ENCODE data around the gene CDC14A.
A peak's percentile ranks its signal among the peaks of the same experiment; 100 is the strongest.

Gene CDC14A

DNA sequence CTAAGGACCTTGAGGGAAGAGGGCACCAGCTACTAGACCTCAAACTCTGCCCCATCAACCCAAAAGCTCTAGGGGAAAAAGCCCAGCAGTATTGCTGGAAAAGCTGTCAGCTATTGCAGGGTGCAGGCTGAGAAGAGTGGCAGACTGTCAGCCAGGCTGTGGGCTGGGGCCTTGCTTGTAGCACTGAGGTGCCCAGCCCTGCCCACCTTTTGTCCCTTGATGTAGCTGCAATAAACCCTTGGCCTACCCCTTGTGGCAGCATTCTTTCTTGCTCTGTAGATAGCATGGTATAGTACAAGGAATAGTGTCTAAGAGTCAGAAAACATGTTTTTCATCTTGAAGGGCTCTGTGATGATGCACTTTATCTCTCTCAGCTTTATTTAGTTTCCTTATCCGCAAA lies 39.4 kb downstream of the CDC14A start:
- H3K36me3 Mint-ChIP-seq (ENCODE audit: low read depth): peaks cover 27% of the 10 kb centered on the region
- no peak overlapping the region for H3K4me3 Mint-ChIP-seq
- H3K27ac Mint-ChIP-seq: no peak overlapping the region
- TF ChIP-seq, protein P1, sequence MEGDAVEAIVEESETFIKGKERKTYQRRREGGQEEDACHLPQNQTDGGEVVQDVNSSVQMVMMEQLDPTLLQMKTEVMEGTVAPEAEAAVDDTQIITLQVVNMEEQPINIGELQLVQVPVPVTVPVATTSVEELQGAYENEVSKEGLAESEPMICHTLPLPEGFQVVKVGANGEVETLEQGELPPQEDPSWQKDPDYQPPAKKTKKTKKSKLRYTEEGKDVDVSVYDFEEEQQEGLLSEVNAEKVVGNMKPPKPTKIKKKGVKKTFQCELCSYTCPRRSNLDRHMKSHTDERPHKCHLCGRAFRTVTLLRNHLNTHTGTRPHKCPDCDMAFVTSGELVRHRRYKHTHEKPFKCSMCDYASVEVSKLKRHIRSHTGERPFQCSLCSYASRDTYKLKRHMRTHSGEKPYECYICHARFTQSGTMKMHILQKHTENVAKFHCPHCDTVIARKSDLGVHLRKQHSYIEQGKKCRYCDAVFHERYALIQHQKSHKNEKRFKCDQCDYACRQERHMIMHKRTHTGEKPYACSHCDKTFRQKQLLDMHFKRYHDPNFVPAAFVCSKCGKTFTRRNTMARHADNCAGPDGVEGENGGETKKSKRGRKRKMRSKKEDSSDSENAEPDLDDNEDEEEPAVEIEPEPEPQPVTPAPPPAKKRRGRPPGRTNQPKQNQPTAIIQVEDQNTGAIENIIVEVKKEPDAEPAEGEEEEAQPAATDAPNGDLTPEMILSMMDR (IDR thresholded peaks at IDR 0.05; ENCODE audit: unreplicated experiment in 3 of 3): no peak
- no peaks in the 10 kb centered on the region for H3K9me3 Mint-ChIP-seq
- H3K27me3 Mint-ChIP-seq (ENCODE audit: low read depth): no peaks in the 10 kb centered on the region
- H3K4me1 Mint-ChIP-seq: peaks cover 22% of the 10 kb centered on the region

DNA sequence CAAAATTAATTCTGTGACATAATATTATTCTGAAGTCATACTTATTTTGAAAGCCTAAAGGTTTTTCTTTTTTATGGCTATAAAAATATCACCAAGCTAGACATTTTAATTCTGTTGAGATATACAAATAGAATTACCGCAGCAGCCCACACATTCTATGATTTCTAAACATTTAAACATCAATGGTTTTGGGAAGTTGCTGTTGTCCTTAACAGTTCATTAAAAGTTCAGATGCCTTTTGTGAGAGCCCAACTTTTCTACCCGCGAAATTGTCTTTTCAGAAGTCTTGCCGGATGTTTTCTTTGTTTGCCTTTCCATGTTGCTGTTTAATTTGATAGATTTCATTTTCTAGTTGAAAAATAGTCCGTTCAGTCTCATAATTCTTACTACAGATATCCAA lies 40.5 kb downstream of the CDC14A start:
- Mint-ChIP-seq H3K27me3 (ENCODE audit: low read depth) (no peaks in the 10 kb centered on the region), H3K4me3 (peak overlapping the region in 1 of 3 experiments; percentile 3), H3K4me1 (peaks cover 11% of the 10 kb centered on the region), H3K9me3 (no peaks in the 10 kb centered on the region), H3K27ac (peak overlapping the region; percentile 82 to 94 (median 91)), H3K36me3 (ENCODE audit: low read depth) (peaks cover 27% of the 10 kb centered on the region)
- TF ChIP-seq, protein P1 (IDR thresholded peaks at IDR 0.05; ENCODE audit: unreplicated experiment in 3 of 3): no peak

DNA sequence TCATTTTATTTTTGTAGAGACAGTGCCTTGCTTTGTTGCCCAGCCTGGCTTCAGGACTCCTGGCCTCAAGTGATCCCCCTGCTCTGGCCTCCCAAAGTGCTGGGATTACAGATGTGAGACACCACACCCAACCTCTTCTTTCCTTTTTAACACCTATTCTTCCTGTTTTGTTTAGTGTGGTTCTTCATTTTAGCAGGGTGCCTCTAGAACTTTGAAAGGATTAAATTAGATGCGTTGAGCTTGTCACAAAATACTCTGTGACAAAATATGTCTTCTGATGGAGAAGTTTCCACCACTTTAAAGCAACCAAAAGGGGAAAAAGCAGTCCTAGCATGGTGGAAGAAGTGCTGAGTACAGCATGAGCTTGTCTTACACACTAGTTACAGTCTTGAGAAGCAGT lies 42.0 kb downstream of the CDC14A start:
- peak overlapping the region in 1 of 3 experiments; percentile 8 for H3K27ac Mint-ChIP-seq
- H3K4me3 Mint-ChIP-seq: no peak overlapping the region
- H3K27me3 Mint-ChIP-seq (ENCODE audit: low read depth): no peaks in the 10 kb centered on the region
- H3K4me1 Mint-ChIP-seq: peaks cover 7% of the 10 kb centered on the region
- TF ChIP-seq, protein P1 (IDR thresholded peaks at IDR 0.05; ENCODE audit: unreplicated experiment in 3 of 3): no peak
- no peaks in the 10 kb centered on the region for H3K9me3 Mint-ChIP-seq
- H3K36me3 Mint-ChIP-seq (ENCODE audit: low read depth): peaks cover 27% of the 10 kb centered on the region

DNA sequence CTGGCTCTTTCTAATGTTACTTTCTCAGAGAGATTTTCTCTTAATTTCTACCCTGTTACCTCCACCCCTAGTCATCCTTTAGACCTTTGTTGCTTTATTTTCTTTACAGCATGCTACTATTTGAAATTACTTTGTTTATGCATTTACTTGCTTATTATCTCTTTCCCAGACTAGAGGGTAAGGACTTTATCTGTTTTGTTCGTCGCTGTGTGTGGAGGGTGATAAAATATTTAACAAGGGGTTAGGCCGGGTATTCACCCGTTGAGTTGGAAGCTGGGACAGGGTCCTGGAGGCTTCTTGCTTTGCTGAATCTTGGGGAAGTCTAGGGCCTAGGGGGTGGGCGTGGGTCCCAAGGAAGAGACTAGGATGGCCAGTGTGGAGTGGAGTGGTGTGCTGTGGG lies 43.6 kb downstream of the CDC14A start:
- Mint-ChIP-seq H3K27ac (peak overlapping the region in 1 of 3 experiments; percentile 30), H3K4me3 (no peak overlapping the region), H3K36me3 (ENCODE audit: low read depth) (peaks cover 24% of the 10 kb centered on the region), H3K4me1 (peaks cover 7% of the 10 kb centered on the region), H3K9me3 (no peaks in the 10 kb centered on the region), H3K27me3 (ENCODE audit: low read depth) (no peaks in the 10 kb centered on the region)
- TF ChIP-seq, protein P1 (IDR thresholded peaks at IDR 0.05; ENCODE audit: unreplicated experiment in 3 of 3): no peak

DNA sequence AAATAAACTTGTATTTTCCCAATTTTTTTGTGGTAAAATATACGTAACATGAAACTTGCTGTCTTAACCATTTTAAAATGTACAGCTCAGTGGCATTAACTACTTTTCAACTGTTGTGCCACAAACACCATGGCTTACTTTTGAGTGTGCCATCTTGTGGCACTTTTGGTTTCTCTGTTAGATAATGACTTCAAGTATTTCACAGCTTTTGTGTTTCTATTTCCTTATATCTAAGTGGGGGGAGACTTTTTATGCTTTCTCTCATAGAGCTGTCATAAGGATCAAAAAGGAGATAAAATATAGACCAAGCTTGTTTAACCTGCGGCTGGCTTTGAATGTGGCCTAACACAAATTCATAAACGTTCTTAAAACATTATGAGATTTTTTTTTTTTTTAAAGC lies 44.3 kb downstream of the CDC14A start:
- Mint-ChIP-seq H3K9me3 (no peaks in the 10 kb centered on the region), H3K27ac (no peak overlapping the region), H3K4me1 (peaks cover 7% of the 10 kb centered on the region), H3K4me3 (no peak overlapping the region), H3K36me3 (ENCODE audit: low read depth) (peaks cover 21% of the 10 kb centered on the region), H3K27me3 (ENCODE audit: low read depth) (no peaks in the 10 kb centered on the region)
- TF ChIP-seq, protein P1 (IDR thresholded peaks at IDR 0.05; ENCODE audit: unreplicated experiment in 3 of 3): no peak

DNA sequence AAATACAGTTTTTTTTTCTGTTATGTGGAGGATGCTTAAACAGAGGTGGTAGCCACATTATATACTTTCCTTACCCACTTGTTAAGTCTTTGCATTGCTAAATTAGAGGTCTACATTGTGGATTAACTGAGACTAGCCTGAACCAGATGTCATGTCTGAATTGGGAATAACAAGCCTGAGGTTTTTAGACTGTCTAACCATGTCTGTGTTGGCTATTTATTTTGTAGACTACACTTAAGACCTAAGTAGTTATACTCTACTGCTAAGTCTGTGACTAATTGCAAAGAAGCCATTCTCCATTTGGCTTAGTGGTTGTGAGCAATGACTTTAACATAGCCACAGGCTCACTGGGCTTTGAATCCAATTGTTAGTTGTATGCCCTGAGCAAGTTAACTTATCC lies 45.4 kb downstream of the CDC14A start:
- Mint-ChIP-seq H3K27me3 (ENCODE audit: low read depth) (no peaks in the 10 kb centered on the region), H3K4me1 (peaks cover 6% of the 10 kb centered on the region), H3K27ac (no peak overlapping the region), H3K9me3 (no peaks in the 10 kb centered on the region), H3K4me3 (no peak overlapping the region), H3K36me3 (ENCODE audit: low read depth) (peaks cover 24% of the 10 kb centered on the region)
- TF ChIP-seq, protein P1 (IDR thresholded peaks at IDR 0.05; ENCODE audit: unreplicated experiment in 3 of 3): no peak

Data from nephron (organoid).